ENCODE measurements around the gene JMJD4. TPM values are rescaled to one million over a fixed set of nuclear protein-coding genes. Genes with fewer than 3 reads are reported as not detected.

Gene JMJD4
- total and polyA plus RNA-seq, 9 of the 15 experiments (the other 6 are each of a cell fraction or from before 2014, with no cell fraction given) = 1.4 to 42.6 (median 29.2) TPM

GRCh38 chr1:227780101-227781044 lies 45.3 kb upstream of the JMJD4 start:
- ATAC-seq = no peak
- CTCF ChIA-PET (ENCODE audit: low intra/inter-chr PET ratio) = no interaction called here
- FAIRE-seq = no peak
- TF ChIP-seq ZNF41 (CRISPR knock-in tag; conservative IDR thresholded peaks at IDR 0.05) (no peak), BACH1 (tag; IDR thresholded peaks at IDR 0.05) (no peak), ZNF121 (CRISPR knock-in tag; conservative IDR thresholded peaks at IDR 0.05) (no peak)
- no peak overlapping the region for H3K4me2 ChIP-seq (ENCODE audit: insufficient read depth, low read length)
- POLR2A ChIA-PET = interaction anchor here (0.6 to 1.3 kb wide), 2 partner anchors 7 to 1780 kb away, joined by 3 to 5 read pairs; no protein-coding TSS in a partner anchor
- intact Hi-C loops (cut with micrococcal nuclease) = no loop called here
- in situ Hi-C loops (cut with MboI) = no loop called here
- no peak overlapping the region for H3K9ac ChIP-seq (ENCODE audit: insufficient read depth in 1 of 2, low read depth in 2 of 2, low read length in 2 of 2)
- H2AFZ ChIP-seq (ENCODE audit: low read depth, low read length) = no peak overlapping the region
- peaks cover 0 to 9% of the 10 kb centered on the region in 2 experiments; a peak in 1 of 5 replicates for H3K4me1 ChIP-seq (replicated peaks in 1 of 2; ENCODE audit: control insufficient read depth in 2 of 2, insufficient read depth in 2 of 2, low read length in 2 of 2)
- no peak overlapping the region for H3K27ac ChIP-seq (ENCODE audit: extremely low read depth, low read depth, low read length)
- BruUV-seq (replicated peaks) = no TSS peak
- peaks cover 2% of the 10 kb centered on the region; the same call in 1 of the 2 replicates for H4K20me1 ChIP-seq (replicated peaks; ENCODE audit: control insufficient read depth, insufficient read depth, low read length)
- peaks cover 25% of the 10 kb centered on the region; the same call in 2 of the 3 replicates for H3K36me3 ChIP-seq (ENCODE audit: control insufficient read depth, insufficient read depth, low read length)
- no peaks in the 10 kb centered on the region for H3K9me1 ChIP-seq (ENCODE audit: control insufficient read depth, insufficient read depth, low read length)
- no peaks in the 10 kb centered on the region for H3K9me3 ChIP-seq (replicated peaks; ENCODE audit: control insufficient read depth, insufficient read depth, low read depth, low read length)
- H3K4me3 ChIP-seq = no peak overlapping the region
- no peak for DNase-seq (ENCODE audit: extremely low read depth in 1 of 4, low spot score in 3 of 4)
- 92% methylated on average over 22 of the region's 23 CpGs for WGBS (ENCODE audit: insufficient coverage, low coverage, missing lambda C conversion rate)
- no peaks in the 10 kb centered on the region for H3K79me2 ChIP-seq (ENCODE audit: control insufficient read depth, insufficient read depth, low read length)
- no peaks in the 10 kb centered on the region for H3K27me3 ChIP-seq (ENCODE audit: control insufficient read depth in 2 of 2, insufficient read depth in 2 of 2, low read length in 2 of 2)

GRCh38 chr1:227779685-227780084 lies 44.6 kb upstream of the JMJD4 start:
- FAIRE-seq (no peak), DNase-seq (ENCODE audit: extremely low read depth in 1 of 4, low spot score in 3 of 4) (no peak)
- no TSS peak for BruUV-seq (replicated peaks)
- TF ChIP-seq PHF8 (IDR thresholded peaks at IDR 0.05; ENCODE audit: borderline replicate concordance, low read length) = no peak
- TF ChIP-seq ZBED1 (IDR thresholded peaks at IDR 0.05) = no peak
- no peak for TF ChIP-seq GABPB1 (CRISPR knock-in tag; IDR thresholded peaks at IDR 0.05)
- no peak for TF ChIP-seq ETV5 (CRISPR knock-in tag; IDR thresholded peaks at IDR 0.05; ENCODE audit: low read depth)
- TF ChIP-seq RBM14 (IDR thresholded peaks at IDR 0.05; ENCODE audit: borderline replicate concordance, insufficient read depth, low read depth, low read length) = no peak
- TF ChIP-seq ZNF274 (IDR thresholded peaks at IDR 0.05; ENCODE audit: borderline replicate concordance, low read depth, low read length) = no peak
- no peak for TF ChIP-seq CREM (IDR thresholded peaks at IDR 0.05; ENCODE audit: low read depth)
- TF ChIP-seq EP400 (IDR thresholded peaks at IDR 0.05) = no peak
- TF ChIP-seq XRCC4 (IDR thresholded peaks at IDR 0.05; ENCODE audit: extremely low read depth, insufficient read depth, insufficient read length) = no peak
- TF ChIP-seq, protein P1, sequence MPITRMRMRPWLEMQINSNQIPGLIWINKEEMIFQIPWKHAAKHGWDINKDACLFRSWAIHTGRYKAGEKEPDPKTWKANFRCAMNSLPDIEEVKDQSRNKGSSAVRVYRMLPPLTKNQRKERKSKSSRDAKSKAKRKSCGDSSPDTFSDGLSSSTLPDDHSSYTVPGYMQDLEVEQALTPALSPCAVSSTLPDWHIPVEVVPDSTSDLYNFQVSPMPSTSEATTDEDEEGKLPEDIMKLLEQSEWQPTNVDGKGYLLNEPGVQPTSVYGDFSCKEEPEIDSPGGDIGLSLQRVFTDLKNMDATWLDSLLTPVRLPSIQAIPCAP (CRISPR knock-in tag; IDR thresholded peaks at IDR 0.05; ENCODE audit: borderline replicate concordance) = no peak
- TF ChIP-seq EGR1 (conservative IDR thresholded peaks at IDR 0.05) = no peak
- no peak for TF ChIP-seq POLR3A (IDR thresholded peaks at IDR 0.05; ENCODE audit: borderline replicate concordance, extremely low read depth, insufficient read depth, insufficient read length)

More at GRCh38 chr1:227779685-227780084, 44.6 kb upstream of the JMJD4 start:
- peaks cover 0 to 11% of the 10 kb centered on the region in 2 experiments; a peak in 1 of 5 replicates for H3K4me1 ChIP-seq (replicated peaks in 1 of 2; ENCODE audit: control insufficient read depth in 2 of 2, insufficient read depth in 2 of 2, low read length in 2 of 2)
- peaks cover 2% of the 10 kb centered on the region; the same call in 1 of the 2 replicates for H4K20me1 ChIP-seq (replicated peaks; ENCODE audit: control insufficient read depth, insufficient read depth, low read length)
- H3K4me2 ChIP-seq (ENCODE audit: insufficient read depth, low read length) = no peak overlapping the region
- no peak overlapping the region for H2AFZ ChIP-seq (ENCODE audit: low read depth, low read length)
- peaks cover 27% of the 10 kb centered on the region; the same call in 2 of the 3 replicates for H3K36me3 ChIP-seq (ENCODE audit: control insufficient read depth, insufficient read depth, low read length)
- CTCF ChIA-PET (ENCODE audit: low intra/inter-chr PET ratio) = no interaction called here
- in situ Hi-C loops (cut with MboI) = no loop called here
- H3K27ac ChIP-seq (ENCODE audit: extremely low read depth, low read depth, low read length) = no peak overlapping the region
- no peaks in the 10 kb centered on the region for H3K79me2 ChIP-seq (ENCODE audit: control insufficient read depth, insufficient read depth, low read length)
- no peak for ATAC-seq
- H3K9me1 ChIP-seq (ENCODE audit: control insufficient read depth, insufficient read depth, low read length) = no peaks in the 10 kb centered on the region
- WGBS (ENCODE audit: insufficient coverage, low coverage, missing lambda C conversion rate) = 92% methylated on average over 7 of the region's 7 CpGs
- no peaks in the 10 kb centered on the region for H3K9me3 ChIP-seq (replicated peaks; ENCODE audit: control insufficient read depth, insufficient read depth, low read depth, low read length)
- POLR2A ChIA-PET = interaction anchor here (0.6 to 1.3 kb wide), 2 partner anchors 8 to 17 kb away, joined by 3 to 5 read pairs; no protein-coding TSS in a partner anchor
- H3K9ac ChIP-seq (ENCODE audit: insufficient read depth in 1 of 2, low read depth in 2 of 2, low read length in 2 of 2) = no peak overlapping the region
- H3K4me3 ChIP-seq = no peak overlapping the region
- H3K27me3 ChIP-seq (ENCODE audit: control insufficient read depth in 2 of 2, insufficient read depth in 2 of 2, low read length in 2 of 2) = no peaks in the 10 kb centered on the region
- intact Hi-C loops (cut with micrococcal nuclease) = no loop called here
